ENCODE measurements around the gene PHRF1. TPM values are rescaled to one million over a fixed set of nuclear protein-coding genes. Genes with fewer than 3 reads are reported as not detected.

PHRF1 gene
- total RNA-seq, 2 donors from 2014 or later: 31.3 to 39.6 TPM

DNA sequence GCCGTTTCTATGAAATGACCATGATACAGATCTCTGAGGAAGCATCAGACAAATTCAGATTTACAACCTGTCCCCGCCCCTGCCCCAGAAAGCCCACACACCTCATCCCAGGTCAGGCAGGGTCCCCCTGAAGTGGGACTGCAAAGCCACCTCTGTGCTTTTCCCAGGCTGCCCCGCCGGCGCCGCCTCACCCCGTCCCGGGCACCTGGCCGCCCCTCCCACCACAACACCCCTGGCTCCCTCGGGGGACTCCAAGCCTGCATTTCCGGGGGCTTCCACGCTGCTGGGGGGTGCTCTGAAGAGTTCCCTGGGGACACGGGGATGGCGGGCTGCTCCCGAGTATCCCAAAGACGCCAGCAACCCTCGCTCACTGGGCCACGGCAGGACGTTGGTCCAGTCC is 84.0 kb downstream of the PHRF1 start:
- ATAC-seq (ENCODE audit: insufficient number of reproducible peaks, low FRiP score, low read depth) (no peak), DNase-seq (ENCODE audit: low spot score) (no peak)
- Histone ChIP-seq H3K27me3 (replicated peaks; ENCODE audit: insufficient read depth) (no peaks in the 10 kb centered on the region), H3K9me3 (no peaks in the 10 kb centered on the region), H3K4me1 (ENCODE audit: control insufficient read depth in 1 of 2, low read depth in 2 of 2) (no peaks in the 10 kb centered on the region), H3K36me3 (peaks cover 18% of the 10 kb centered on the region), H3K4me3 (no peak overlapping the region), H3K27ac (no peak overlapping the region)
- TF ChIP-seq, protein P1, sequence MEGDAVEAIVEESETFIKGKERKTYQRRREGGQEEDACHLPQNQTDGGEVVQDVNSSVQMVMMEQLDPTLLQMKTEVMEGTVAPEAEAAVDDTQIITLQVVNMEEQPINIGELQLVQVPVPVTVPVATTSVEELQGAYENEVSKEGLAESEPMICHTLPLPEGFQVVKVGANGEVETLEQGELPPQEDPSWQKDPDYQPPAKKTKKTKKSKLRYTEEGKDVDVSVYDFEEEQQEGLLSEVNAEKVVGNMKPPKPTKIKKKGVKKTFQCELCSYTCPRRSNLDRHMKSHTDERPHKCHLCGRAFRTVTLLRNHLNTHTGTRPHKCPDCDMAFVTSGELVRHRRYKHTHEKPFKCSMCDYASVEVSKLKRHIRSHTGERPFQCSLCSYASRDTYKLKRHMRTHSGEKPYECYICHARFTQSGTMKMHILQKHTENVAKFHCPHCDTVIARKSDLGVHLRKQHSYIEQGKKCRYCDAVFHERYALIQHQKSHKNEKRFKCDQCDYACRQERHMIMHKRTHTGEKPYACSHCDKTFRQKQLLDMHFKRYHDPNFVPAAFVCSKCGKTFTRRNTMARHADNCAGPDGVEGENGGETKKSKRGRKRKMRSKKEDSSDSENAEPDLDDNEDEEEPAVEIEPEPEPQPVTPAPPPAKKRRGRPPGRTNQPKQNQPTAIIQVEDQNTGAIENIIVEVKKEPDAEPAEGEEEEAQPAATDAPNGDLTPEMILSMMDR (IDR thresholded peaks at IDR 0.05): no peak

DNA sequence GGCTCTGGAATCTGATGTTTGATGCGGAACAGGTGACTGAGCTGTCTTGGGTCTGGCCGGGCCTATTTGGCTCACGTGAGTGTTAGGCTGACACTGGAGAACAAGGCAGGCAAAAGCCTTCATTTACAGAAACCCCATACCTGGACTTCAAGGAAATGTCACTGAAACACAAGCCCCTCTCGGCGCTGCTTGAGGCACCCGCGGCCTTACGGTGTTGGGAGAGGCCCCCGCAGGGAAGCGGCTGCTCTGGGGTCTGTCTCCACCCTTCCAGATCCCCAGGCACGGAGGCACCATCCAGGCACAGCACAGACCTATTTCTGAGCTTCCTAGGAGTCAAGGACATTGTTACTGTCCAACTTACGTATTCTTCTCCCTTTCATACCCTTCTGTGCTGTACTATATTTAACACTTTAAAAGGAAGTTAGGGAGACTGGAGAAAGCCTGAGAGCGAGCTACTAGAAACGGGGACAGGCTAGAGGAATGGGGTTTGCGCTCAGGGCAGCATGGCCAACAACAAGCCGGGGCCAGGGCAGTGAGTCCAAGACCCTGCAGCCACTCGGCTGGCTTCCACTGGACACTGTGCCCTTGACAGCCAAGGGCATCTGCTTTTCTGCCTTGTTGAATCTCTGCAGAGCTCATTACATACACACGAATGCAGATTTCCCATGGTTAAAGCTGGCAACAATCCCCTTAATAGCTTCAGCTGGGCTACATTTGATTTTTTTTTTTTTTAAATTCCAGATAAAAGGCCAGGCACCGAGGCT is 84.6 kb downstream of the PHRF1 start:
- Histone ChIP-seq H3K27ac (no peak overlapping the region), H3K4me3 (no peak overlapping the region), H3K27me3 (replicated peaks; ENCODE audit: insufficient read depth) (no peaks in the 10 kb centered on the region), H3K36me3 (peaks cover 18% of the 10 kb centered on the region), H3K4me1 (ENCODE audit: control insufficient read depth in 1 of 2, low read depth in 2 of 2) (no peaks in the 10 kb centered on the region), H3K9me3 (no peaks in the 10 kb centered on the region)
- TF ChIP-seq, protein P1 (IDR thresholded peaks at IDR 0.05): no peak
- DNase-seq (ENCODE audit: low spot score) (no peak), ATAC-seq (ENCODE audit: insufficient number of reproducible peaks, low FRiP score, low read depth) (no peak)

Other genes with a start within 250 kb of the PHRF1 start
- 1 to 10 TPM in 1 of 2 donors, under 1 TPM in 1; 0.78 to 3.7 TPM for gene B4GALNT4, start 207.0 kb upstream of the PHRF1 start, total RNA-seq
- 1 to 10 TPM; 2.0 to 5.9 TPM for gene PKP3, start 182.3 kb upstream of the PHRF1 start, total RNA-seq
- 10 to 100 TPM; 24.9 to 36.8 TPM for gene SIGIRR, start 161.5 kb upstream of the PHRF1 start, total RNA-seq
- 1 to 10 TPM in 1 of 2 donors, under 1 TPM in 1; 0.68 to 2.7 TPM for gene ANO9, start 134.5 kb upstream of the PHRF1 start, total RNA-seq
- gene PTDSS2, start 126.2 kb upstream of the PHRF1 start, total RNA-seq: 10 to 100 TPM; 34.0 to 34.7 TPM
- gene RNH1, start 69.2 kb upstream of the PHRF1 start, total RNA-seq: 100 to 1,000 TPM; 224 to 355 TPM
- gene HRAS, start 40.9 kb upstream of the PHRF1 start, total RNA-seq: 10 to 100 TPM; 17.7 to 32.4 TPM
- under 1 TPM in 1 of 2 donors, not detected in 1; 0.41 TPM for gene LRRC56, start 38.9 kb upstream of the PHRF1 start, total RNA-seq
- 1 to 10 TPM; 1.1 to 2.7 TPM for gene LMNTD2, start 15.7 kb upstream of the PHRF1 start, total RNA-seq
- 10 to 100 TPM in 1 of 2 donors, 1 to 10 TPM in 1; 7.3 to 20.6 TPM for gene RASSF7, start 15.5 kb upstream of the PHRF1 start, total RNA-seq
- gene IRF7, start 39.5 kb downstream of the PHRF1 start, total RNA-seq: 10 to 100 TPM; 33.8 to 45.4 TPM
- gene CDHR5, start 48.5 kb downstream of the PHRF1 start, total RNA-seq: not detected
- not detected for gene SCT, start 50.7 kb downstream of the PHRF1 start, total RNA-seq
- under 1 TPM in 1 of 2 donors, not detected in 1; 0.27 TPM for gene DRD4, start 60.8 kb downstream of the PHRF1 start, total RNA-seq
- gene DEAF1, start 118.8 kb downstream of the PHRF1 start, total RNA-seq: 10 to 100 TPM; 22.1 to 67.0 TPM
- 10 to 100 TPM; 22.4 to 22.5 TPM for gene TMEM80, start 119.3 kb downstream of the PHRF1 start, total RNA-seq
- gene EPS8L2, start 129.8 kb downstream of the PHRF1 start, total RNA-seq: 10 to 100 TPM; 39.6 to 75.9 TPM
- 100 to 1,000 TPM; 132 to 232 TPM for gene TALDO1, start 171.0 kb downstream of the PHRF1 start, total RNA-seq
- 10 to 100 TPM; 32.5 to 48.7 TPM for gene GATD1, start 201.0 kb downstream of the PHRF1 start, total RNA-seq
- not detected for gene CEND1, start 213.6 kb downstream of the PHRF1 start, total RNA-seq
- gene SLC25A22, start 221.8 kb downstream of the PHRF1 start, total RNA-seq: 10 to 100 TPM; 10.7 to 16.9 TPM
- 10 to 100 TPM; 10.9 to 52.0 TPM for gene PIDD1, start 228.8 kb downstream of the PHRF1 start, total RNA-seq
- gene RPLP2, start 233.5 kb downstream of the PHRF1 start, total RNA-seq: 100 to 1,000 TPM; 170 to 221 TPM
- gene PNPLA2, start 242.4 kb downstream of the PHRF1 start, total RNA-seq: 100 to 1,000 TPM; 105 to 115 TPM